HT-29 (cell line): ENCODE measurements around the gene SUGP1. TPM values are rescaled to one million over a fixed set of nuclear protein-coding genes. Genes with fewer than 3 reads are reported as not detected.

Experiments
- DNase-seq: peaks from one replicate; pipeline ENCODE4 v3.0.0-alpha.2; 2015; ENCODE audit warnings: low spot score
- total RNA-seq: library from RNA; depleted of rRNA; stranded (reverse); fragments of >200 nt; shearing (Covaris generic); gene quantifications from 2 replicates; pipeline ENCODE4 v1.2.3, GENCODE V29; 2014

The SUGP1 gene
- total RNA-seq, 1 experiment from 2014 or later: 27.8 TPM

DNA sequence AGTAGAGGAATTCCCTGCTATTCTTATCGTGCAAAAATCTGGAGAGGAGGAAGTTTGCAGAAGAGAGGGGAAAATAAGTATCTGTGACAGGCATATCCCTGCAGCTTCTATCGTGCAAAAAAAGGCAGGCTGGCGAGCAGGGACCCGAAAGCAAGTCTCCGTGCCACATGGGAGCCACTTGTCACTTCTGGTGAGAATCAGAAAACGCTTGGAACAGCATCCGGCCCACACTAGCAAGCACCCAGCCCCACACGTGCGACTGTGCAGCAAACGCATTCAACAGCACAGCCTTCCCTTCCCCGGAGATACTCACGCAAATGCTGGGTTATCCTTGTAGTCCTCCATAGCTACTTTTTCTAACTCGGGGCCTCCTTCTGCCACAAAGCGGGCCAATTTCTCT, 16.9 kb downstream of the SUGP1 start:
- DNase-seq: no peak

DNA sequence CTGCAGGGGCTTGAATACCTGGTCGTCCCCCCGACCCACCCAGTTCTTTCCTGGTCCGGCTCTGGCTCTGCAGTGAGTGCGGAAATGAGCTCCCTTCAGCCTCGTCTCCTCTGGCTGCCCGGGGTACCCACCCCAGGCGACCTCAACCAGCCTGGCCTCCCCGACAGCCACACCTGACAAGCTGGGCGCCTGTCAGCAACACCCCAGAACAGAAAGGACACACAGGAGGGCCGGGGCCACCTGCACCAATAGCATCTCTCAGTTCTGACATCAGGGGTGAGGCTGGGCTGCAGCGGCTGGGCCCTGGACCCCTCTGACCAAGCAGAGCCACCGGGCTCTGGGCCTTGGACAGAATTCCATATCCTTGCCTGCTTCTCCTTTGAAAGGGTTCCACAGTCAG, 19.7 kb downstream of the SUGP1 start:
- no peak for DNase-seq

DNA sequence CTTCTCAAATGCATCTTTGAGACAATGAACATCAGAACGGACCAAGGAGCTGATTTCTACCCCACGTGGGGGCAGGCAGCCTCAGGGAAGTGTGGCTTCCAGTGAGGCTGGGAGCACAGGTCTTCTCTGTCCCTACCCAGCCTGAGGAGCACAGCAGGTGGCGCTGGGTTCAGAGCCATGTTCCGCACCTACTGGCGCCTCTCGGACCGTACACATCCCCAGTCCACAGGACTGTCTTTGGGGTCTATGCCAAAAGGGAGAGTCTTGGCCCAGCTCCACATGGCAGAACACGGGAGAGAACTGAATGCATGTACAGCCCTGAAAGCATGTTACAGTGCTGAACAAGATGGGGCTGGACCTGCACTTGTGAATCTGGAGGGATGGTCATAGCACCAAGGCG, 22.6 kb downstream of the SUGP1 start:
- no peak for DNase-seq

DNA sequence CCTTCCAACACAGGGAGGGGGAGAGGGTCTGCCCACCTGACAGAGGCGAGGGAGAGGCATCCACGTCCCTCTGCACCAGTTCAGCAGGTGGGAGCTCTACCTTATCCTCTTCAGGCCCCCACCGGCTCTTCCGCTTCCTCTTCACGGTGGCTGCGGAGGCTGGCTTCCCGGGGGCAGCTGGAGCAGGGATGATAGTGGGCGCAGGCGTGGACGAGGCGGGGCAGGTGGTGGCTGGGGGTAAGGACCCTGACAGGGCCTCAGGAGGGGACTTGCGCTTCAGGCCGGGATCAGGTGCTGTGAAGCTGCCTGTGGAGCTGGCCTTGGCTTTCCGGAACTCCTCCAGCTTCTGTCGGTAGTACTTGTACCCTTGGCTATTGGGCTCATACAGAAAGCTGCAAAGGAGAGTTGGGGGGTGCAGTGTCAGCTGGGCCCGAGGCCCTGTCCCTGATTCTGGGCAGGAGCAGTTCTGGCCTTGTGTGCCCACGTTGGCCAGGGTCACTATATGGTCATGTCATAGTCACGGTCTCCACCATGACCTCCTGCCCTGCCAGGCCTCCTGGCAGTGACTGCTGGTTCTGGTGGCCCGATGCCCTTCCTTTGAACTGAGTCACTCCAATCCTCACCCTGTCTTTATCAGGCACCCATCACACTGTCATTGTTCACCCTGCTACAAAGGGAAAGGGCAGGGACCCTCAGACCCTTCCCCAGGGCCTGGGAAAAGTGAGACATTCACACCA, 23.2 kb downstream of the SUGP1 start:
- DNase-seq: no peak

DNA sequence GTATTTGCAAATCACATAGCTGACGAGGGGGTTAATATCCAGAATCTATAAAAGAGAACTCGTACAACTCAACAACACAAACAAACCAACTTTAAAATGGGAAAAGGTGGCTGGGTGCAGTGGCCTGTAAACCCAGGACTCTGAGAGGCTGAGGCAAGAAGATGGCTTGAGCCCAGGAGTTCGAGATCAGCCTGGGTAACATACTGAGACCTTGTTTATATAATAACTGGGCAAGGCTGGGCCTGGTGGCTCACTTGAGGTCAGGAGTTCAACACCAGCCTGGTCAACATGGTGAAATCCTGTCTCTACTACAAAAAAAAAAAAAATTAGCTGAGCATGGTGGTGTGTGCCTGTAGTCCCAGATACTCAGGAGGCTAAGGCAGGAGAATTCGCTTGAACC, 25.4 kb downstream of the SUGP1 start:
- no peak for DNase-seq

DNA sequence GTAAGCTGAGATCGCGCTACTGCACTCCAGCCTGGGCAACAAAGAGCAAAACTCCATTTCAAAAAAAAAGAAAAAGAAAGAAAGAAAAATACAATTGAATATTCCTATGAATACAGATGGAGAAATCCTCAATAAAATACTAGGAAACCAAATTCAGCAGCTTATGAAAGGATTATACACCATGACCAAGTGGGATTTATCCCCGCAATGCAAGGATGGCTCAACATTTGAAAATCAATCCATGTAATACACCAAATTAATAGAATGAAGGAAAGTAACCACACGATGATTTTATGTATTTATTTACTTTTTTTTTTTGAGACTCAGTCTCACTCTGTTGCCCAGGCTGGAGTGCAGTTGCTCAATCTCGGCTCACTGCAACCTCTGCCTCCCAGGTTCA, 27.7 kb downstream of the SUGP1 start:
- DNase-seq: no peak

DNA sequence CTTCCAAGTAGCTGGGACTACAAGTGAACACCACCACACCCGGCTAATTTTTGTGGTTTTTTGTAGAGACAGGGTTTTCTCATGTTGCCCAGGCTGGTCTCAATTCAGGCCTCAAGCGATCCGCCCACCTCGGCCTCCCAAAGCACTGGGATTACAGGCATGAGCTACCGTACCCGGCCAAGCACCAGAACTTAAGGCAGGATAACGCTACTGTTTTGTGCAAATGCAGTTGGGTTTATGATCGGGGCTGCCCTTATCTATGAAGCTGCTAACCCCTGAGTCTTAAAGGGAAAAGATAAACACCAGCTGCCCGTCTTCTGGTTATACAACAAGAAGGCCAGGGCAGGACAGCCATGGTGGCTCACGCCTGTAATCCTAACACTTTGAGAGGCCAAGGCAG, 34.6 kb downstream of the SUGP1 start:
- DNase-seq: no peak

DNA sequence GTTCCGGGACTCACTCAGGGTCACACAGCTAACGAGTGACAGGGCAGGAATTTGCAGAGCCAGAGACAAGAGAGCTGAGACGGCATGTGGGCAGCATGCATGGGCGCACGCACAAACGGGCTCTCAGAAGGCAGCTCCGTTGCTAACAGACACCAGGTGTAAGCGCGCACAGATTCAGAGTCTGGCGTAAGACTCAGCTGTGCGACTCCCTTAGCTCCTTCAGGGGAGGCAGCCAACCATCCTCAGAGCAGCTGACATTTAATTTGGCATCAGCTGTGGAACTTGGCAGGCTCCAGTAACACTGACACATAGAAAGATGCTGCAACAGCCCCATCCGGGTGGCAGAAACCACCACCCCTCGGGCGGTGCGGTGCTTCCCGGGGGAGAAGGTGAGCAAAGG, 39.7 kb downstream of the SUGP1 start:
- DNase-seq: no peak

DNA sequence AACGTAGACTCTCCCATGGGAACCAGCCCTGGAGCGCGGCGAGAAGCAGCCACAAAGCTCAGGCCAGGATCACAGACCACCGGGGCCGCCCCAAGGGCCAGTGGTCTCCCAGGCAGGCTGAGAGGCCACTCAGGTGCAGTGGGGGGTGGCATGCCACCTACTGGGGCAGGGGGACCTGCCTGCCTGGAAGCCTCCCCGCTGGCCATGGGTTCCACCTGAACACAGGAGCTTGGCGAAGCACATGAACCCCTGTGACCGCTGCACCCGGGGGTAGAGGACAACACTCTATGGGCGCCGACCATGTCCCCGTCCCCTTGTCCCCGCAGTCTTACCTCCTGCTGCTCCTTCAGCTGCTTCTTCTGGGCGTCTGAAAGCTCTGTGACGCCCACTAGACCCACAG, 40.5 kb downstream of the SUGP1 start:
- no peak for DNase-seq

DNA sequence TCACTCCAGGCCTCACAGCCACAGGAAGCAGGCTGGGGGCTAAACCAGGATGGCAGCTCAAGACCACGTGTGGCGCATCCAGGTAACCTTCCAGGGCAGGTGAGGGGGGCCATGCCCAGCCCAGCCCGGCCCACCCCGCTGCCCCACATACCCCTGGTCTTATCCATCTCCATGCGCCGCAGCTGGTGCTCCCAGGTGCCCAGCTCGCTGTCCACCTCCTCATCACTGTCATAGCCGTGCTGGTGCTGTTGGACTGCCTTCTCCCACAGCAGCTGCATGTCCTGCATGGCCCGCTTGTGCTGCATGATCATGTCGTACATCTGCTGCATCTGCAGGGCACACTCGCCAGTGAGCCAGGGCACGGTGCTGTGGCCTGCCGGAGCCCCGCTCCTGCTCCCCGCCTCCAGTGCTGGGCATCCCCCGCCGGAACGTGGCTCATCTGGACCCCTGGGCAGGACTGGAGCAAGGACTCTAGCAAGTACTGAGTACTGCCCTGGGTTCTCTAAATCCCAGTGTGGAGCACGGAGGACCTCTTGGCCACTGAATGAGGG, 41.2 kb downstream of the SUGP1 start:
- no peak for DNase-seq

DNA sequence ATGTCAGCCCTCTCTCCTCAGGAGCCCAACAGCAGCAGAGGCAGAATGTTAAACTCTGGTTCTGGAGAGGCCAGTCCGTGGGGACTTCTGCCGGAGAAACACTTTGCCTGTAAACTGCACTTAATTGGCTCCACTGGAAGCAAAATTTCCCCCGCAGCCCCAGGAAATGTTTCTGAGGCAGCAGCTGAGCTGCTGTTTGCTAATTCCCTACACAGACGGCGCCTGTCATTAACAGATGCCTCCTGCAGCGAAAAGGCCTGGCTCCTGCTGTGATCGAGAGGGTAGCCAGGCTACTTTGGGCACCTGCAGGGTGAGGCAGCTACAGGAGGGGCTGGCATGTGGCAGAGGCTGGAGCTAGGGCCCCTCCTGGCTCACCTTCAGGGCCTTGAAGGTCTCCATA, 42.0 kb downstream of the SUGP1 start:
- no peak for DNase-seq

DNA sequence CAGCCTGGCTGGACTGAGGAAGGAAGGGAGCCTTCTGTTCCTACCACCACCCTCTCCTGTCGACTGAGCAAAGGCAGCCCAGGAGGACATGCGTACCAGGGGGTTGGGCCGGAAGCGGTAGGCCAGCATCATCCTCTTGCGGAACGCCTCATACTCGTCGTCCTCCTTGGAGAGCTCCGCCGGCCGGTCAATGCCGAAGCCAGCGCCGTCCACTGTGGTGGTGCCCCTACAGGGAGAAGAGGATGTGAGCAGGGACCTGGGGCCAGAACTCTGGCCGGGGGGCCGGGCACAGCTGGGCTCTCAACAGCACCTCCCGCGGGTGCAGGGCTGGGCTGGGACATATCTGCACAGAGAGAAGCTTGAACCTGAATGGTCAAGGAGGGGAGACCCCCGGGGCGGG, 43.5 kb downstream of the SUGP1 start:
- DNase-seq: no peak

DNA sequence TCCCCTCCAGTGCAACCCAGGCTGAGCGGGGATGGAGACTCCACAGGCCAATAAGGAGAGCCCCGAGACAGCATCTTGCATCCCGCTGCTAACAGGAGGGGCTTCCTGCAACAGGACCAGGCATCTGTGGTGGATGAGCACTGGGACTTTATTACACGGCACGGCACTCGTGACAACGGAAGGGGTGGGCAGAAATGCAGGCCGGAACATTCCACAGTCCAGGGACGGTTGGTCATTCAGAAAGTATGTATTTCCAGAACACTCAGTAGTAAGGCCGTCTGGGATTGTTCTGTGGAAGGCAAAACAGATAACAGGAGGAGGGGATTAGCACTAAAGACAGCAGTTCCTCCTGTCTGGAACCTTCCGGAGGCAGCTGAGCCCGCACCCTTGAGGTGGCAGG, 43.9 kb downstream of the SUGP1 start:
- DNase-seq: no peak

DNA sequence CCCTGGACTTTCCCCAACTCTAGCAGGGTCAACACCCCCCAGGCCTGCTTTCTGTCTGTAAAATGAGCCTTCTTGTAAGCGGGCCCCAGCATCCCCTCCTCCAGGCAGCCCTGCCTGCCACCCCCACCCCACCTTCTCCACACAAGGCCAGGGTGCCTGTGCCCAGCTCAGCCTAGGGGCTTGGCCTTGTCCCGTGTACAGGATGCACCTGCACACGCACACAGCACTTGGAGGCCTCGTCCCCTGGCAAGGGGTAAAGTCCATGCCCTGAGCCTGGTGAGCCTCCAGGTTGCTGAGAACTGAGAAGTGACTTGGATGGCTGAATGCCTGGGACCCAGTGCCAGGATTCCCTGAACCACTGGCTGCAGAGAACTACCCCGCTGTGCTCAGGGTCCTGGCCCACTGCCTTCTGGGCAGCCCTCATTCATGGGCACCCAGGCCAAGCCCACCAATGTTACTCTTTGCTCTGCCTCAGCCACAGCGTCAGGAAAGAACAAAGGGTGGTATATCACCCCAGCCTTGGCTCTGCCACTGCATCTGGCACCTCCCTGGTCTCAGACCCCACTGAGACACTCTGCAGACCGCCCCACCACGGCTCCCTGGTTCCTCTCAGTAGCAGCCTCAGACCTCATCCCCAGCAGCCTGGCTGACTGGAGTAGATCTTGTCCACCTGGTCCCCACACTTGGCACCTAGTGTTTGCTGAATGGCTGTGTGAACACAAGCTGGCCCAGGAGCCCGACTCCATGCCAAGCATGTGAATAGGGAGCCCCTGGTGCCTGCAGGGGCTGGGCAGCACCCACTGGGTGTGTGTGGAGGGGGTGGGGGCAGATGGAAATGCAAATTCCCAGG, 45.4 kb downstream of the SUGP1 start:
- DNase-seq: no peak

DNA sequence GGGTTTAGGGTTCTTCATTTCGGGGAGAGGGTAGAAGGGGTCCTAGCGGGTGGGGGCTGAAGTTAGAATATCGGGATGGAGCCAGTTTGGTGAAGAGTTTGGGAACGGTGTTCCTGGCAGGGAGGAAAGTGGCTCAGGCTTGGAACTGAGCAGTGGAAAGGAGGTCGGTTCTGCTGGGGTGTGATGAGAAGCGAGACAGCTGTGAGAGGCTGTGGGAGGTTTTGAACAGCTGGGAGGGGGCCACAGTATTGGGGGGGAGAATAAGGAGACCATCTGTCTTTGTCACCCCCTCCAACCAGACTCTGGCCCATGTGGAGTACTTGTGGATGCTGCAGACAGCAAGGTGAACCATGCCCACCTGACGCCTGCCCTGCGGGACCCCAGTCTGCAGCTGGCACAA, 46.2 kb downstream of the SUGP1 start:
- DNase-seq: no peak

DNA sequence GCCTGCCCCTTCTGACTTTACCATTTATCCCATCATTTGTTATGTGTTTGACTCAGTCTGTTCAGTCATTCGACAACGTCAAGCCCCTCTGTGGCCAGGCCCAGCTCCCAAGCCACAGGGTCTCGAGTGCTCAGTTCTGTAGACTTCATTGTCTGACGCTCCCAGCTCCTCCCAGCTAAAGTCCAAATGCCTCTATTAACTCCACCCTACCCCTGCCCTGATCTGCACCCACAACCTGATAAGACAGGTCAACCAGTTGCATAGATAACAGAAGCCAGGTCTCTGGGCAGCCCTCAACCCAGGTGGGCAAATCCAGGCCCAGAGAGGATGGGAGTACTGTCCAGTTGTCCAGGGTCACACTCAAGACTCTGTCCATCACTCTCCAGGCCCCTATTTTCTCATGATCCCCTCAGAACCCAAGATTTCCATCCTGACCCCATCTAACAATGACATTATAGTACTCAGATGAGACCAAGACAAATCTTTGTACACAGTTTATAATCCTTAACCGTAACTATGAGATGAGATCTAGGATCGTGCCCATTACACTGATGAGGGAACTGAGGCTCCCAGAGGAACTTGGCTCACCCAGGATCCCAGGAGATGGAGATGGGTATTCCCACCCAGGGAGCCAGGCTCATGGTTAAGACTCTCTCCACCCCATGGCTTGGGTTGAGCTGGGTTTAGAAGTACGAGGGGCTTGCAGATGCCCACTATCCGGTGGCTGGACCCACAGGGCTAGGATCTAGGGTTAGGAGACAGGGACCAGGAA, 48.3 kb downstream of the SUGP1 start:
- no peak for DNase-seq

DNA sequence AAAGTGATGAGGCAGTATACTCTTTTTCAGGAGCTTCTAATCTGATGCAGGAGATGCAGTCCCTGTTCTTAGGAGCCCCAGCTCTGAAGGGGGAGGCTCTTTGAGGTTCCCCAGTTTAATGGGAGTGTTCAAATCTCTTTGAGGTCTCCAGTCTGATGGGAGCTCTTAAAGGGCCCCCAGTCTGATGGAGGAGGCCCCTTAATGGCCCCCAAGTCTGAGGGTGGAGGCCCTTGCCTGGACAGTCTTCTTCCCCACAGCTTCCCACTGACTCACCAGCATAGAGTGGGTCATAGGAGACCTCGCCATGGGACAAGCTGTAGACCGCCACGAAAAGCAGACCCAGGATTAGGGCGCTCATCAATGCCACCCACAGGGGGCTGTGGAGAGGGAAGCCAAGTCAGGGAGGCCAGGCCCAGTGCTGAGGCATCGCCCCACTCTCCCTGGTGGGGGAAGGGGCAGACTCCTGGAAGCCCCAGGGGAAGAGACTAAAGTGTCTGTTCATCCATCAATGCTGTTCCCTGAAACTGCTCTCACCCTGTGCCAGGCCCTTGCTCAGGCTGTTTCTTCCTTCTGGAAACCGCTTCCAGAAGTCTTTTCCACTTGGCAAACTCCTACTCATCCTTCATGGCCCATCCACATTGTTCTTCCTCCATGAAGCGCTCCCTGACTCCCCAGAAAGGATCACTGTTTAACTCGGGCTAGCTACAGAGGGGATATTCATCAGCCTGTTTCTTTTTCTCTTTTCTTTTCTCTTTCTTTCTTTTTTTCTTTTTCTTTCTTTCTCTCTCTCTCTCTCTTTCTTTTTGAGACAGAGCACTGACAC, 49.3 kb downstream of the SUGP1 start:
- no peak for DNase-seq

DNA sequence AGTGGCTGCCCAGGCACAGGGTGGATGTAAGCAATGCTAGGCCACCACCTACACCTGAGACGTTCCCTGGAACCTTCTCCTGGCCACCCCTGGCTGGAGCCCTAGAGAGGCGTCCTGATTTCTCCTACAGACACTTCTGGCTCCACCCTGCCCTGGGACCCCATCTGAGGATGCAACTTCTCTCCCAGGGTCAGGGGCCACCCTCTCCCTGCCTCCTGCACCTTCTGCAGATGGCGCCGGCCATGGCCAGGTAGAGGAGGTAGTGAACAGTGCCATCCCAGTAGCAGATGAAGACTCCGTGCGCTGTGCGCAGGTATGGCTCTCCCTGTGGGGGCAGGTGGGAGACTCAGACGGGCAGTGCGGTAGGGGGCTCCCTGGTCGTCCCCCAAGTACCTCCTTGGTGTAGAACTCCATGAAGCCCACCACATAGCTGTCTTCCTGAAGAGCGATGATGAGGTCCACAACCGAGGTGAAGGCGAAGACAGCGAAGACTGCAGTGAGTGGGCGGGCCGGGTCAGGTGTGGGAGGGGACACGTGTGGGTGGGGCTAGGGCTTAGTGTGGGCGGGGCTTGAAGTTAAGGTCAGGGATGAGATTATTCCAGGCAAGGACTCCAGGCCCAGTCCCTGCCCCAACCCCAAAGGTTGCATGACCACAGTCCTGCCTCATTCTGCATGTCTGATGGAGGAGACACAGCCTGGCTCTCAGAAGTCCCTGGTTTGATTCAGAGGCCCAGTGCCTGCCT, 50.2 kb downstream of the SUGP1 start:
- no peak for DNase-seq

DNA sequence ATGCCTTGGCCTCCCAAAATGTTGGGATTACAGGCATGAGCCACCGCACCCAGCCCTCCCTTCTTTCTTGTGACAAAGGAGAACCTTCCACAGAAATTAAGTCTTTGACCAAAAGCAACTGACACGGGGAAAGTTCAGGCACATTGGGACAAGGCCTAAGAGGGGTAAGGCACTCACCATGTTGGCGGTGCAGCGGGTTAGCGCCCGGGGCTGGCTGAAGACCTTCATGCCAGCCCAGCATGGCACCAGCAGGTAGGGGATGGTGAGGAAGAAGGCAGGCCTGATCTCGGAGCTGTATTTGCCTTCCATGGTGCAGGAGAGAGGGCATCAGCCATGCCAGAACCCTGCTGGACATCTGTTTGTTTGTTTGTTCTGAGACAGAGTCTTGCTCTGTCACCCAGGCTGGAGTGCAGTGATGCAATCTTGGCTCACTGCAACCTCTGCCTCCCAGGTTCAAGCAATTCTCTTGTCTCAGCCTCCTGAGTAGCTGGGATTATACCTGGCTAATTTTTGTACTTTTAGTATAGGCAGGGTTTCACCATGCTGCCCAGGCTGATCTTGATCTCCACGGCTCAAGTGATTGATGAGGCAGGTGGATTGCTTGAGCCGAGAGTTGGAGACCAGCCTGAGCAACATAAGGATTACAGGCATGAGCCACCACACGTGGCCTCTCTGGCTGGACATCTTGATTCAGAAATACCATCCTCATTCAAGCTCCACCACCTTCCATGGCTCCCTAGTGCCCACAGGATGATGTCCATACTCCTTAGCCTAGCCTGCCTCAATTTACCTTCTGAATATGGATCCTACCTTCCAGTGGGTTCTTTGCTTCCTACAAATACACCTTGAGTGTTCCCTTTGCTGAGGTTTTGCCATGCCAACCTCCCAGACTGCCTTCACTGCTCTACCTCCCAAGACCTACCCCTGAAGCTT, 51.6 kb downstream of the SUGP1 start:
- no peak for DNase-seq
